Osteocyte (in vitro differentiated cells): Measurements from ENCODE around the gene NAA10. TPM values are rescaled to one million over a fixed set of nuclear protein-coding genes. Genes with fewer than 3 reads are reported as not detected.

Experiments
- DNase-seq: peaks from one replicate; pipeline ENCODE4 v3.0.0; 2021; ENCODE audit warnings: mixed read lengths; ENCODE audit not compliant: unreplicated experiment; ENCODE audit errors: extremely low spot score
- H3K27ac Mint-ChIP-seq: one replicate; pipeline ENCODE4 v1.8.0; 2021; ENCODE audit warnings: mild to moderate bottlenecking, mixed read lengths; ENCODE audit not compliant: unreplicated experiment
- H3K27me3 Mint-ChIP-seq: one replicate; pipeline ENCODE4 v1.8.0; 2021; ENCODE audit warnings: mixed read lengths; ENCODE audit not compliant: unreplicated experiment
- H3K36me3 Mint-ChIP-seq: one replicate; pipeline ENCODE4 v1.8.0; 2021; ENCODE audit warnings: mixed read lengths; ENCODE audit not compliant: unreplicated experiment
- H3K4me1 Mint-ChIP-seq: one replicate; pipeline ENCODE4 v1.8.0; 2021; ENCODE audit warnings: mixed read lengths; ENCODE audit not compliant: unreplicated experiment
- H3K4me3 Mint-ChIP-seq: one replicate; pipeline ENCODE4 v1.8.0; 2021; ENCODE audit warnings: mild to moderate bottlenecking, moderate library complexity, mixed read lengths; ENCODE audit not compliant: unreplicated experiment
- H3K9me3 Mint-ChIP-seq: one replicate; pipeline ENCODE4 v1.8.0; 2021; ENCODE audit warnings: mixed read lengths; ENCODE audit not compliant: unreplicated experiment
- CTCF ChIP-seq: fragments of 200-600 bp; sonication (generic); IDR thresholded peaks from 2 replicates; pipeline ENCODE4 v1.5.0; 2021; ENCODE audit warnings: antibody characterized with exemption, mild to moderate bottlenecking, moderate library complexity
- total RNA-seq: library from RNA; stranded (reverse); gene quantifications from 2 replicates; pipeline ENCODE4 v1.2.1, GENCODE V29; 2021

NAA10 gene
- total RNA-seq, 1 donor from 2014 or later: 96.6 TPM

- Mint-ChIP-seq H3K9me3 (no peaks in the 10 kb centered on the region), H3K4me1 (no peaks in the 10 kb centered on the region), H3K4me3 (no peak overlapping the region), H3K27me3 (no peaks in the 10 kb centered on the region), H3K27ac (no peak overlapping the region), H3K36me3 (no peaks in the 10 kb centered on the region)
- TF ChIP-seq CTCF: no peak
- DNase-seq: no peak
These were observed 21.1 kb downstream of the NAA10 start for GRCh38 chrX:153913701-153914100.

GRCh38 chrX:153913211-153913610 is 21.6 kb downstream of the NAA10 start:
- Mint-ChIP-seq H3K36me3 (no peaks in the 10 kb centered on the region), H3K4me1 (no peaks in the 10 kb centered on the region), H3K27me3 (no peaks in the 10 kb centered on the region), H3K4me3 (no peak overlapping the region), H3K27ac (no peak overlapping the region), H3K9me3 (no peaks in the 10 kb centered on the region)
- no peak for DNase-seq
- TF ChIP-seq CTCF: no peak

GRCh38 chrX:153911798-153912197 is 23.0 kb downstream of the NAA10 start:
- no peaks in the 10 kb centered on the region for H3K9me3 Mint-ChIP-seq
- H3K27ac Mint-ChIP-seq: no peak overlapping the region
- no peaks in the 10 kb centered on the region for H3K36me3 Mint-ChIP-seq
- H3K4me3 Mint-ChIP-seq: no peak overlapping the region
- no peaks in the 10 kb centered on the region for H3K27me3 Mint-ChIP-seq
- H3K4me1 Mint-ChIP-seq: no peaks in the 10 kb centered on the region
- DNase-seq: no peak
- no peak for TF ChIP-seq CTCF

- Mint-ChIP-seq H3K9me3 (no peaks in the 10 kb centered on the region), H3K27me3 (no peaks in the 10 kb centered on the region), H3K36me3 (no peaks in the 10 kb centered on the region), H3K4me1 (no peaks in the 10 kb centered on the region), H3K4me3 (no peak overlapping the region), H3K27ac (no peak overlapping the region)
- no peak for DNase-seq
- no peak for TF ChIP-seq CTCF
These were observed 24.4 kb downstream of the NAA10 start for GRCh38 chrX:153910446-153910845.

- Mint-ChIP-seq H3K4me3 (no peak overlapping the region), H3K27ac (no peak overlapping the region), H3K27me3 (no peaks in the 10 kb centered on the region), H3K4me1 (no peaks in the 10 kb centered on the region), H3K36me3 (no peaks in the 10 kb centered on the region), H3K9me3 (no peaks in the 10 kb centered on the region)
- no peak for DNase-seq
- TF ChIP-seq CTCF: no peak
These were observed 24.9 kb downstream of the NAA10 start for GRCh38 chrX:153909980-153910360.
